NB4 (cell line): ENCODE results near the gene ACOX3.

ENCODE experiments used
- DNase-seq: peaks from one replicate; pipeline ENCODE4 v3.0.0; 2010; ENCODE audit warnings: low read depth
- H3K4me3 ChIP-seq: one replicate; pipeline ENCODE4 v1.5.1; 2011; ENCODE audit warnings: mild to moderate bottlenecking, low read depth, low read length, moderate library complexity
- MYC ChIP-seq: IDR thresholded peaks from 2 replicates; pipeline ENCODE4 v1.6.1; 2011; ENCODE audit warnings: low read depth, low read length
- POLR2A ChIP-seq: IDR thresholded peaks from 2 replicates; pipeline ENCODE4 v1.6.1; 2011; ENCODE audit warnings: mild to moderate bottlenecking; ENCODE audit not compliant: insufficient read length; ENCODE audit errors: extremely low read depth
- TF ChIP-seq, protein P1 (sequence below): IDR thresholded peaks from 2 replicates; pipeline ENCODE4 v1.6.1; 2011; ENCODE audit warnings: low read depth, low read length
- TF ChIP-seq, protein P2 (sequence below): IDR thresholded peaks from one replicate; pipeline ENCODE4 v1.5.1; 2012; ENCODE audit warnings: low read depth, low read length

ACOX3 gene

DNA sequence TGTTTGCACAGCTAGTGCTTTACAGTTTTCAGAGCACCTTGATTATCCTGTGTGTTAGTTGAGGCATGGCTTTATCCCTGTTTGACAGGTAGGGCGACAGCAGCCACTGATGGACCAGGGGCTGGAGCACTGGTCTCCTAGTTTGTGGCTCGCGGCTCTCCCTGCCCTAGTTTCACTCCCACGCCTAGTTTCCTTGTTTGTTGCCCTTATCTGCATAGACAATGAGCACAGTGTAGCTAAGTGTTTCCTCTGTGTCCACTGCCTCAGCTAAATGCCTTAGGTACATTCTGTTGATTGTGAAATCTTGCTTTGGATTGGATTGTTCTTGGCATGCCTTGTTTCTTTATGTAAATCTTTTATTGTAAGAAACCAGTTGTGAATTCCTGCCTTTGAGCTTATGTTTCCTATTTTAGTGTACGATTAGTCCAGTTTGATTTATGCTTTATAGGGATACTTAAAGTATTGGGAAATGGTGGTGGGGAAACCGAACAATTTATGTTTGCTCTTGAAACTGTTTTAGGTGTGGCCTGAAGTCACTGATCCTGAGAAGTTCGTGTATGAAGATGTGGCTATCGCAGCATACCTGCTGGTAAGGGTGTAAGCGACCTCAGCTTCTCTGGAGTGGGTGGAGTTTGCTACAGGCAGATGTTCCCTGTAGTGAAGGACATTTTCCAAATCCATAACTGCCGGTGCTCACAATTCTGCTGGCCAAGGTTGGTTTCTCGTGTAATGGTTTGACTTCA lies 11.1 kb upstream of the ACOX3 start:
- H3K4me3 ChIP-seq = no peak overlapping the region
- no peak for DNase-seq
- no peak for TF ChIP-seq POLR2A
- TF ChIP-seq, protein P1, sequence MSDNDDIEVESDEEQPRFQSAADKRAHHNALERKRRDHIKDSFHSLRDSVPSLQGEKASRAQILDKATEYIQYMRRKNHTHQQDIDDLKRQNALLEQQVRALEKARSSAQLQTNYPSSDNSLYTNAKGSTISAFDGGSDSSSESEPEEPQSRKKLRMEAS = no peak
- no peak for TF ChIP-seq MYC
- TF ChIP-seq, protein P2, sequence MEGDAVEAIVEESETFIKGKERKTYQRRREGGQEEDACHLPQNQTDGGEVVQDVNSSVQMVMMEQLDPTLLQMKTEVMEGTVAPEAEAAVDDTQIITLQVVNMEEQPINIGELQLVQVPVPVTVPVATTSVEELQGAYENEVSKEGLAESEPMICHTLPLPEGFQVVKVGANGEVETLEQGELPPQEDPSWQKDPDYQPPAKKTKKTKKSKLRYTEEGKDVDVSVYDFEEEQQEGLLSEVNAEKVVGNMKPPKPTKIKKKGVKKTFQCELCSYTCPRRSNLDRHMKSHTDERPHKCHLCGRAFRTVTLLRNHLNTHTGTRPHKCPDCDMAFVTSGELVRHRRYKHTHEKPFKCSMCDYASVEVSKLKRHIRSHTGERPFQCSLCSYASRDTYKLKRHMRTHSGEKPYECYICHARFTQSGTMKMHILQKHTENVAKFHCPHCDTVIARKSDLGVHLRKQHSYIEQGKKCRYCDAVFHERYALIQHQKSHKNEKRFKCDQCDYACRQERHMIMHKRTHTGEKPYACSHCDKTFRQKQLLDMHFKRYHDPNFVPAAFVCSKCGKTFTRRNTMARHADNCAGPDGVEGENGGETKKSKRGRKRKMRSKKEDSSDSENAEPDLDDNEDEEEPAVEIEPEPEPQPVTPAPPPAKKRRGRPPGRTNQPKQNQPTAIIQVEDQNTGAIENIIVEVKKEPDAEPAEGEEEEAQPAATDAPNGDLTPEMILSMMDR = no peak

DNA sequence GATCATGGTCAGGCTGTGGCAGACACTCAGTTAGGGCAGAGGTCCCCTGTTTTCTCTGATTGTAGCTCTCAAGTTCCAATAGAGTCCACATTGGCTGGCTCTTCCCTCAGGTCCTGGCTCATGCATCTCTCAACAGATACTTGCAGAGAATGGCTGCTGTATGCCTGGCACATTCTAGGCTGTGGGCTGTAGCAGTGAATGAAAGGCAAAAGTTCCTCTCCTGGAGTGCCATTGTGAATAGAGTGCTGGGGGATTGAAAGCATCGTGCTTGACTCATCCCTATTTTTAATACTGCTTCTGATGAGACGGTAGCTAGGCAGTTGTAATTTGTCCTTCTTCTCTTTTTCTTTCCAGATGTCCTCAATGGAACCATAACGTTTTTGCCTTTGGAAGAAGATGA lies 5.6 kb upstream of the ACOX3 start:
- TF ChIP-seq, protein P2 = no peak
- TF ChIP-seq, protein P1 = no peak
- no peak for TF ChIP-seq MYC
- no peak for TF ChIP-seq POLR2A
- H3K4me3 ChIP-seq = no peak overlapping the region
- no peak for DNase-seq

DNA sequence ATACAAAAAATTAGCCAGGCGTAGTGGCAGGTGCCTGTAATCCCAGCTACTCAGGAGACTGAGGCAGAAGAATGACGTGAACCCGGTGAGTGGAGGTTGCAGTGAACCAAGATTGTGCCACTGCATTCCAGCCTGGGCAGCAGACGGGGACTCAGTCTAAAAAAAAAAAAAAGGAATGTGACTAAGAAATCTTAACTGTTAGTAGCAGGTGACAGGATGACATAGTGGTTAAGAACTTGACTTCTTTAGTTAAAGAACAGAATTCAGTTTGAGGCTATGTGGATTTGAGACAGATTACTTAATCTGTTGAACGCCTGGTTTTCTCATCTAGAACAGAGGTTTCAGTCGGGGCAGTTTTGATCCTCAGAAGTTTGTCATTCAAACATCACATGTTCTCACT lies 3.3 kb upstream of the ACOX3 start:
- peak overlapping the region; percentile 0 for H3K4me3 ChIP-seq
- TF ChIP-seq, protein P1 = no peak
- TF ChIP-seq POLR2A (no peak), MYC (no peak)
- TF ChIP-seq, protein P2 = no peak
- no peak for DNase-seq

DNA sequence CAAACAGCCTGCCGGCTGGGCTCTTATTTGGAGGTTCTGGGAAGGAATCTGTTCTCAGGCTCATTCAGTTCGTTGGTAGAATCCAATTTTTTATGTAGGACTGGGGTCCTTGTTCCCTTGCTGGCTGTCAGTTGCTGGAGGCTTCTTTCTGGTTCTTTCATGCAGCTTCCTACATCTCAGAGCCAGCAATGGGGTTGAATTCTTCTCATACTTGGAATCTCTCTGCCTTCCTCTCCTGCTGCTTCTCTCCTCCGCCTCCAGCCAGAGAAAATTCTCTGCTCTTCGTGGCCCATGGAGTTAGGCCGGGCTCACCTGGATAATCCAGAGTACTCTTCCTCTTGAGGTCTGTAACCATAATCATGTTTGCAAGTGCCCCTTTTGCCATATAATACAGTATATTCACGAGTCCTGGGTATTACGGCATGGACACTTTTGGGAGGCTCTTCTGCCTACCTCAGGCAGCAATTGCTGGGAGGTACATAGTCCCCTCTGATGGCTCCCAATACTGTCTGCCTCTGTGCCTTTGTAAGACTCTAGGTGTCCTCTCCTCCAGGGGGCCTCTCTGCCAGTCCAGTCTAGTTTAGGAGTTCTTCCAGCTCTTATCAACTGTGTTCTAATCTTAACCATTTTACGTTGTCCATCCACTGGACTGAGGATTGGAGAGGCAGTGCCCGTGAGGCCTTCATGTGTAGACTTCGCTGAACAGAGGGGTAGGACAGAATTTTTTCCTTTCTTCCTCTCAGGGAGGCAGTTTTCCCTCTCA lies 2.3 kb upstream of the ACOX3 start:
- H3K4me3 ChIP-seq = peak overlapping the region; percentile 100
- TF ChIP-seq, protein P1 = no peak
- TF ChIP-seq, protein P2 = no peak
- TF ChIP-seq POLR2A = no peak
- TF ChIP-seq MYC = no peak
- DNase-seq = no peak

DNA sequence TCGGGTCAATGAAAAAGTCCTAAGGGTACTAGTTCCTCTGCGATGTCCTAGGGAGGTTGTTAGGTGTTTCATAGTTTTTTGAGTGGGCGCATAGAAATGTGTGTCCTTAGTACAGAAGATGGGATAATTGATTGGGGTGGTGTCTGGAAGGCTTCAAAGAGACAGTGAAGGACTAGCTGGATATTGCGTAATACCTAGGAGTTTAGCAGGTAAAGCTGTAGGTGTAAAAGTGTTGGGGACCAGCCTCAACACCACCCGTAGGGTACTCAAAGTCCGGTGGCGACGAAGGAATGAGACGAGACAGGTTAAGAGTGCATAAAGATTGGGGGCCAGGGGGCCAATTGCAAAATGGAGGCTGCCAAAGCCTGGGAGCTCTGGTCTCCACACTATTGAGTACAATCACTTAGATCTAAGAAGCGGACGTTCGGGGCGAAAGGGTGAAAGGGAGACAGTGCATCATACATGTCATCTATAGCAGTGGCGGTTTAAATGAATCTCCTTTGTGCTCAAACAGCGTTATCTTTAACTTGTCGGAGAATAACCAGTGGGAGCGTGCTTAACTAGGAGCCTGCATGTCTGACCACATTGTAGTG lies 1.1 kb upstream of the ACOX3 start:
- no peak for DNase-seq
- H3K4me3 ChIP-seq = peak overlapping the region; percentile 100
- TF ChIP-seq, protein P1 = no peak
- TF ChIP-seq POLR2A = no peak
- TF ChIP-seq MYC = no peak
- TF ChIP-seq, protein P2 = no peak
